Measurements from ENCODE around the gene TPM4.
"Not testable (repeated sequence)": the region's sequence is repeated elsewhere in the genome, so short reads cannot be mapped to it uniquely, and the experiment has no call there.

The TPM4 gene

DNA sequence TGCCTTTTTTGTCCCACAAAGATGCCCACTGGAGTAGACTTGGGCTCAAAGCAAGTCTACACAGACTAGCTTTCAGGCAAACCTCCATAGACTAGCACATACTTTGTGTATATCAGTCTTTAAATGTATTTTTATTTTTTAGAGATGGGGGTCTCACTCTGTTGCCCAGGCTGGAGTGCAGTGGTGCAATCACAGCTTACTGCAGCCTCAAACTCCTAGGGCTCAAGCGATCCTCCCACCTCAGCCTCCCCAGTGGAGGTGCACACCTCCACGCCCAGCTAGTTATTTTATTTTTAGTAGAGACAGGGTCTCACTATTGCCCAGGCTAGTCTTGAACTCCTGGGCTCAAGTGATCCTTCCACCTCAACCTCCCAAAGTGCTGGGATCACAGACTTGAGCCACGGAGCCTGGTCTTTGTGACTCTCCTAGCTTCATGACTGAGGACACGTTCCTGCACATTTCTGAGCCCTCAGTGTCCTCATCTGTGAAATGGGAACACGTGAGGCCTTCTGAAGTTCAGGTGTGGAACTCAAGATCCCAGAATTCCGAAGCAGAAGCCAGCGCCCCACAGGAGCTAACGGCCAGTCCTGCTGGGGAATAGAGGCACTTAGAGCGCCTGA, 5.1 kb upstream of the TPM4 start:
- no peak for DNase-seq (ENCODE audit: low read depth in 2 of 3, low spot score in 2 of 3)

DNA sequence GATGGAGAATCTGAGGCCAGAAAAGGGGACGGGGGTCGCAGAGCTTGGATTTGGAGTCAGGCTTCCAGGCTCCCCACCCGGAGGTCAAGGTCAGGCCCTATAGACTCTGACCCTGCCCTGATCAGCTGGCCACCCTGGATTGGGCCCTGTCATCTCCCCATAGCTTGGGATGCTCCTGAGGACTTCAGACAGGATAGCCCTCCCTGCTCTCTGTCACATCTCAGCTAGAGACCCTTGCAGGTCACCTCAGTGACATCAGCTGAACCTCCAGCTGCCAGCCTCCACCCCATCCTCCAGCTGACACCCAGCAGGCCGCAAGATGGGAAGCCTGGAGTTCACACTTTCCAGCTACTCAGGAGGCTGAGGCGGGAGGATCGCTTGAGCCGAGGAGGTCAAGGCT, 2.8 kb upstream of the TPM4 start:
- no peak for DNase-seq (ENCODE audit: low read depth in 2 of 3, low spot score in 2 of 3)

DNA sequence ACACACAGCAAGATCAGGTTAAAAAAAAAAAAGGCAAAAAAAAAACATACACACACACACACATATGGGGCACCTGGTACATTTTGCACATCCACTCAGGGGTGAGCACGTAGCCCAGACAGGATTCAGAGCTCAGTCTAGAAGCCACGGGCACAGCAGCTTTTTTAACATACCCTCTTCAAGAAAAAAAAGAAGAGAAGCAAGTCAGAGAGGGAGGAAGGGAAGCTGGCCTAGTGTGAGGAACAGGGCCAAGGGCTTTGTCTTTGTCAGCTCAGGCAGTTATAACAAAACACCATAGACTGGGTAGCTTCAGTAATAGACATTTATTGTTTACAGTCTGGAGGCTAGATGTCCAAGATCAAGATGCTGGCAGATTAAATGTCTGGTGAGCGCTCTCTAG, 2.3 kb upstream of the TPM4 start:
- DNase-seq (ENCODE audit: low read depth in 2 of 3, low spot score in 2 of 3), result no peak

DNA sequence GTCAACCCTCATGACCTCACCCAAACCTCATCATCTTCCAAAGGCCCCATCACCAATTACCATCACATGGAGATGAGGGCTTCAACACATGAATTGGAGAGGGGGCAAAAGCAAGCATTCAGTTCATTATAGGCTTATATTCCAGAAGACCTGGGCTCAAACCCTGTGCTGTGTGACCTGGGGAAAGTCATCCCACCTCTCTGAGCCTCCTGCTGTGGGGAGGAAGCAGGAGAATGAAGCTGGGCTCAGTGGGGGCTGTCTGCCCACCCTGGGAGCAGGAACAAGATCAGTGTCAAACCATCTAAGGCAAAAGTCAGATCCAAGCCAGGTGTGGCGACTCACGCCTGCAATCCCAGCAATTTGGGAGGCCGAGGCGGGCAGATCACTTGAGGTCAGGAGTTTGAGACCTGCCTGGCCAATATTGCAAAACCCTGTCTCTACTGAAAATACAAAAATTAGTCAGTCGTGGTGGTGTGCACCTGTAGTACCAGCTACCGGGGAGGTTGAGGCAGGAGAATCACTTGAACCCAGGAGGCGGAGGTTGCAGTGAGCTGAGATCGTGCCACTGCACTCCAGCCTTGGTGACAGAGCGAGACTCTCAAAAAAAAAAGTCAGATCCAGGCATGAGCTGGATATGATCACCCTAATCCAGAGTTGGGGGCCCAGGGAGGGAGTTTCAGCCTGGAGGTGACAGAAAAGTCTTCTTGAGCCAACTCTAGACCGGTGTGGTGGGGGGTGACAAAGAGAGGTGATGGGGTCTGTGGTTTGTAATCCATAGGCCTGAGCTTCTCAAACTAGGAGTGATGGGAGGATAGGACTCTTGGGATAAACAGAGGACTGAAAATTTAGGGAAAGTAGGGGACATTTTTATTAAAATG, 1.6 kb upstream of the TPM4 start:
- no peak for DNase-seq (ENCODE audit: low read depth in 2 of 3, low spot score in 2 of 3)

DNA sequence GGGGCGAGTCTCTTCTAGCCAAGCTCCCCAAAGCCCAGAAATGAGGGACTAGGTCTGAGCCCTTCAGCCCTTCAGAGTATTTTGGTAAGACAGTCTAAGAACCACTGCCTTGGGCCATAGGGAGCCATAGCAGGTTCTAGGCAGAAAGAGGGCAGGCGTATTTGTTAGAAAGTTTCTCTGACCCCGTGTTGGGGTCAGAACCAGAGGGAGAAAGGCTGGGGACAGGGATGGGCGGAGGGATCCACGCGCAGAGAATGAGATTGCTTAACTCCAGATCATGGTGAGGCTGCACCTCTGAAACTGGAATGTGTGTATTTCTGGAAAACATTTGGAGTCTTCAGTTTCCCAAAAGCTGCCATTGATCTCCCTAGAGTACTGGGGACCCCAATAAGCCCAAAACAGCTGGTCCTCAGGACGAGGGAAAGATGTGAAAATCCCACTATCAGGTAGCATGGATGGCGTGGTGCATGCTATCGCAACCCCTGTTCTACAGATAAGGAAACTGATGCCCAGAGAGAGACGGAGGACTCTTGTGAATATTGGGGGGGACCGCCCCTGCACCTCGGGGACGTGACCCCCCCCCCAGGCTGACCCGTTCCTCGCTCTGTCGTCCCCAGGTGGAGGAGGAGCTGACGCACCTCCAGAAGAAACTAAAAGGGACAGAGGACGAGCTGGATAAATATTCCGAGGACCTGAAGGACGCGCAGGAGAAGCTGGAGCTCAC, 703 bp upstream of the TPM4 start:
- DNase-seq (ENCODE audit: low read depth in 2 of 3, low spot score in 2 of 3), result no peak

DNA sequence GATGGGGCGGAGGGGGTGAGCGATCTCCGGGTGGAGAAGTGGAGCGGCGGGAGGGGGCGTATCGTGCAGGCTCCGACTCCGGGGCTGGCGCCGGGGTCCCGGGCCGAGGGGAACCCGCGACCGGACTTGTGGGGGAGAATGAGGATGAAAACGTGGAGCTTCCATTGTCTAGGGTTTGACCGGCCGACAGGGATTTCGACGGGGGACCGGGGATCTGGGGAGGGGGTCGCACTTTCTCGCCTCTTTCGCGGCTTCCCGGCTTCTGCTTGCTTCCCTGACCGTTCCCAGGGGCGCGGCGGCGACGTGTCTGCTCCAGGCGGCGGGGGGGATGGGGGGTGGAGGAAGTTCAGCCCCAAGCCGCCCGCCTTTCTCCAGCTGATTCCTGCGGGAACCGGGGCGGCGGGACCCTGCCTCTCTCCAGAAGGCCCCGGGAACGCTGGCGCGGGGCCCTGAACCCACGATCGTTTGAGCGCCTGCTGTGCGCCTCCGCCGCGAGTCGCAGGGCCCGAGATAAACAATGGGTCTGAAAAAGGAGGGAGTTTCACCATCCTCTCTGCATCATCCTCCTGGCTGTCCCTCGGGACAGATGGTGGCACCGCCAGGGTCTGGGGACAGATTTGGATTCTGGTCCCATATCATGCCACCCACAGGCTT, 790 bp downstream of the TPM4 start:
- DNase-seq (ENCODE audit: low read depth in 2 of 3, low spot score in 2 of 3), result no peak

DNA sequence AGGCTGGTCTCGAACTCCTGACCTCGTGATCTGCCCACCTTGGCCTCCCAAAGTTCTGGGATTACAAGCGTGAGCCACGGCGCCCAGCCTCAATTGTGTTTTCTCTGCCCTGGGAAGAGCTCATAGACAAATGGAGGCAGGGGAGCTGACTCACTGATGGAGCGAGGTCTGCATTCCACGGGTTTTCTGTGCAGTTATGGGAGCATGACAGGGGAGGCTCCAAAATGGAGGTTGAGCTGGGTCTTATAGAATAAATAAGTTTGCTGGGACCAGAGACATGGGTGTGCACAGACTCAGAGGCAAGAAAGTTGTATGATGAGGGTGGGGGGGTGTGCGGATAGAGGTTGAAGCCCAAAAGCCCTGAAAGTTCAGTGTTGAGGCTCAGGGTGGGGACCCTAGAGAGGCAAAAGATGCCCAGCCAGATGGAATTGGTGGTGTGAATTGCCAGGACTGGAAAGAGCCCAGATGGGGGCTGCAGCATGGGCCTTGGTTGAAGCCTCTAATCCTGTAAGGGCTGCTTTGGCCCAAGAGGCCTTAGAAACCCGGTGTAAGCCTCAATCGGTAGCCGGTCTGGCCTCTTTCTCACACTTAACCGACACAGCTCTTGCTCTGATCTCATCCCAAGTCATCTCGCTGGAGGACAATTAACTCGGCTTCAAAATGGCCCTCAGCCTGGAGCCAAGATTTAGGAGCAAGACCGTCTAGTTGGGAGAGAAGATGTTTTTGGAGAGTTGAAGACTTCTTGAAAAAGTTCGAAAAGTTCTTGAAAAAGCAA, 1.9 kb downstream of the TPM4 start:
- peak in 1 of 3 experiments; percentile 21 for DNase-seq (ENCODE audit: low read depth in 2 of 3, low spot score in 2 of 3)

DNA sequence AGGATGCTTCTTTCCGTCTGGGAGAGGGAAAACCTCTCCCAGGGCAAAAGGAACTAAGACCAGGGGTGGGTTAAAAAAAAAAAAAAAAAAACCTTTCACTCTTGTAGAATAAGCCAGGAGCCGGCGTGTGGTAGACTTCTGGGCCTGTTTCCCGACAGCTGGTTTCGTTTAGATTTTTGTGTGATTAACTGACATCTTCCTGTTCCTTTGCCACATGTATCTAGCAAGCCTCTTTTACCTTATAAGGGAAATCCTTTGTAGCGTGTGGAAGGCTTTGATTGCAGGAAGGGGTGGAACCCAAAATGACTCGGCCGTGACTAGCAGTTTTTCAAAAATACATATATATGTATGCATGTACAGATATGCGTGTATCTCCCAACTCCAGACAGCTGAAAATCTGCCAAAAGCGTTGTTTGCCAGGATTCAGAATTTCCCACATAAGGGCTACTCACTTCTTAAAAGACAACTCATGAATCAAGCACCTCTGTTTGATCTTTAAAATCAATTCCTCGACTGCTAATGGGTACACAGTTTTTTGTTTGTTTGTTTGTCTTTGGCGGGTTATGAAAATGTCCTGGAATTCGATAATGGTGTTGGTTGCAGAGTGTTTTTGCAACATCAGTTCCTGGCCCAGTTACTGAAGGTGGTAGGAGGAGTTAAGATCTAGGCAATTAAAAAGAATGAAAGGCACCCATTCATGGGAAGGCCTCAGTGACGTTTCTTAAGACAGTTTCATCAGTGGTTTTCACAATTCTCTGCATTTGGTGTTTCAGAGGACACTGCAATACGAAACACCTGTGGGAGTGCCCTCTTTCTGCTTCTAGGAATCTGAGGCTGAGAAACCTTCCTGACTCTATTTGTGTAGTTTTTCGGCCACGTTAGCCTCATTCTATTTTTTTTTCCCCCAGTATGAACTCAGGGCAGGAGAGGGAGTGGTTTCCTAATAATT, 2.7 kb downstream of the TPM4 start:
- peak in 1 of 3 experiments; percentile 41 for DNase-seq (ENCODE audit: low read depth in 2 of 3, low spot score in 2 of 3)

DNA sequence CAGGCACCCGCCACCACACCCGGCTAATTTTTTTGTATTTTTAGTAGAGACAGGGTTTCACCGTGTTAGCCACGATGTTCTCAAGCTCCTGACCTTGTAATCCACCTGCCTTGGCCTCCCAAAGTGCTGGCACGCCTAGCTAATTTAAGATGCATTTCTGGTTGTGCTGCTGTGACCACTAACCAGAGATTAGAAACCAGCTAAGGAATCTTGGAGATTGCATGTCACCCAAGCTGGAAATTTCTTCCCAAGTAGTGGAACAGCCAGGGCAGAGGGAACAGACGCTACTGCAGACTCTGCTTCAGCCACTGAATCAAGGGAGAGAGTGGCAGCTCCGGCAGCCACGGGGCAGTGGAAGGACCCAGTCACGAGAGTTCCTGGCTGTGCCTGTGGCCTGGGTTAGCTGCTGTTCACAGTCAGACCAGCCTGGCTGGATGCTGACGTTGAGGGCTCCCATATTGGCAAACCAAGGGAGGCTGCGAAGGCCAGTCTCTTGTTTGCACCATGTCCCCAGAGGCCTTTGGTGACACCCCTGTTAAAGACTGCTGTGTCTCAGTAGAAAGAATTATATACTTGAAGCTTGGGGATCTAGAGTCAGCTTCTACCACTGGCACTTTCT, 7.9 kb downstream of the TPM4 start:
- no peak for DNase-seq (ENCODE audit: low read depth in 2 of 3, low spot score in 2 of 3)

DNA sequence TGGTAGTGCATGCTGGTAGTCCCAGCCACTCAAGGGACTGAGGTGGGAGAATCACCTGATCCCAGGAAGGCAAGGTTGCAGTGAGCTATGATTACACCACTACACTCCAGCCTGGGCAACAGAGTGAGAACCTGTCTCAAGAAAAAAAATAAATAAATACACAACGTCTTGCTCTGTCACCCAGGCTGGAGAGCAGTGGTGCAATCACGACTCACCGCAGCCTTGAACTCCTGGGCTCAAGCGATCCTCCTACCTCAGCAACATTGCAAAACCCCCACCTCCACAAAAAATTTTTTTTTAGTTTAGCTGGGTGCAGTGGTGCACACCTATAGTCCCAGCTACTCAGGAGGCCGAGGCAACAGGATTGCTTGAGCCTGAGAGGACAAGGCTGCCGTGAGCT, 8.8 kb downstream of the TPM4 start:
- DNase-seq (ENCODE audit: low read depth in 2 of 3, low spot score in 2 of 3), result no peak

DNA sequence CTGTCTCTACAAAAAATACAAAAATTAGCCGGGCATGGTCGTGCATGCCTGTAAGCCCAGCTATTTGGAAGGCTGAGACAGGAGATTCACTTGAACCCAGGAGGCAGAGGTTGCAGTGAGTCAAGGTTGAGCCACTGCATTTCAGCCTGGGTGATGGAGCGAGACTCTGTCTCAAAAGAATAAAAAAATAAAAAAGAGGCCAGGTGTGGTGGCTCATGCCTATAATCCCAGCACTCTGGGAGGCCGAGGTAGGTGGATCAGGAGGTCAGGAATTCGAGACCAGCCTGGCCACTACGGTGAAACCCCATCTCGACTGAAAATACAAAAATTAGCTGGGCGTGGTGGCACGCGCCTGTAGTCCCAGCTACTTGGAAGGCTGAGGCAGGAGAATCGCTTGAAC, 11.1 kb downstream of the TPM4 start:
- DNase-seq (ENCODE audit: low read depth in 2 of 3, low spot score in 2 of 3), result not testable (repeated sequence)

DNA sequence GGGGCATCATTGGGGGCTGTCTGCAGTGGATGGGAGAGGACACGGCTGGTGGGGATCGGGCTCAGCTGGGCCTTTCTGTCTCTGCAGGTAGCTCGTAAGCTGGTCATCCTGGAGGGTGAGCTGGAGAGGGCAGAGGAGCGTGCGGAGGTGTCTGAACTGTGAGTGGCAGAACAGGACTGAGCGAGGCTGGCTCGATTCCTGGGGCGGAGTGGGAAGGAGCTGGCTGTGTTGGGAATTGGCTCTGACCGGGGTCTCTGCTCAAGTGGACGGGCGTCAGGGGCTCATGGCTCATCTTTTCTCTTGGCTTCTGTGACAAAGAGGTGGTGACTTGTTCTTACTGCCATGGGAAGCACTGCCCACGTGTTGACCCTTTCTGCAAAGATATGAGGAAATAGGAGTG, 11.6 kb downstream of the TPM4 start:
- no peak for DNase-seq (ENCODE audit: low read depth in 2 of 3, low spot score in 2 of 3)

DNA sequence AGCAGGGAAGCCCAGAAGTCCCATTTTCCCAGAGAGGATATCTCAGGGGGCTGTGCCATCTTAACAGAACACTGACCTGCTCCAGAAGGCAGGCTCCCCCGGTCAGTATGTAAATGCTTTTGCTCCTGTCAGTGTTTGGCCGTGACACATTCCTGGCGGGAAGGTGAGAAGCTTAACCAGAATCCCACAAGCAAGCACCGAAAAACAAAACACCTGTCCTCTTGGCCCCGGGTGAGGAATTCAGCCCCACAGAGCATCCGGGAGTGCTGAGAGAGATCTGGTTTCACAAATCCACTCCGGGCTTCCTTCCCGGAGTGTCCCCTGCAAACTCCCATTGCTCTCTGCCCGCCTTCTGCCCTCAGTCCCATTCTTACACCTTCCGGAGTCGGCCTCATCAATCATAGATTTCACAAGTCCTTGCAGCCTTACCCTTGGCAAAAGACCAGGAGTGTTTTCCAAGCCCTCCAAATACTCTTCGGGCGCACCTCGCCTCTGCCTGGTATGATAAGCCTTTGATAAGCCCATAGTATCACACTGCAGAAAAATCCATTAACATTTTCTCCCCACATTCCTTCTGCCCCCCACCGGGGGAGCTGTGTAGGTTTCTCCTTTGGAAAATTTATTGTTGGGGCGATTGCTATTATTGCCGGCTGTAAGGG, 12.2 kb downstream of the TPM4 start:
- DNase-seq (ENCODE audit: low read depth in 2 of 3, low spot score in 2 of 3), result no peak

DNA sequence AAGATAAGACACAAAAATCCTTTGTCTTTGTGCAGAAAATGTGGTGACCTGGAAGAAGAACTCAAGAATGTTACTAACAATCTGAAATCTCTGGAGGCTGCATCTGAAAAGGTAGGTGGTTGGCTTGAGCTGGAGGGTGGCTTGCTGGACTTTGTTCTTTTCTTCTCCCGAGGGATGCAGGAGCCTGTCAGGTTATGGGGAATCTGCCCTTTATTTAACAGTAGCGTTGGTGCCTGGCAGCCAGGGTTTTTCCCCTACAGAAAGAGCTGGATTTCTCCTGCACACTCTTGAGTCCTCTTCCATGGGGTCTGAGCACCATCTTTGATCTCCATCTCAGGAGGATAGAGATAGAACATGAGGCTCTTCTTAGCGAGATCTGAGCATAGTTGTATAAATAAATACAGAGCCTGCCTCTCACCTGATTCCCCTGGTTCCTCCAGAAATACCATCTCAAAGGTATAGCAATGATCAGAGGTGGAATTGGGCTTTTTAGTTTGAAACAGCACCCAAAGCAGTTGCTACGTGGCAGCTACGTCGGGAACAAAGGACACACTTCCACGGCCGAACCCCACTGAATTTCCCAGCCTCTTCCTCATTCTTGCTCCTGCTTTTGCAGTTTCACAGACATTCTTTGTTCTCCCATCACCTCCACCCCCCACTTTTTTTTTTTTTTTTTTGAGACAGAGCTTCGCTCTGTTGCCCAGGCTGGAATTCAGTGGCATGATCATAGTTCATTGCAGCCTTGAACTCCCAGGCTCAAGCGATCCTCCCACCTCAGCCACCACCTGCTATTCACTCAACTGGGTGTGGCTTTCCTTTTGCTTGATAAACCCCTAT, 12.9 kb downstream of the TPM4 start:
- no peak for DNase-seq (ENCODE audit: low read depth in 2 of 3, low spot score in 2 of 3)

DNA sequence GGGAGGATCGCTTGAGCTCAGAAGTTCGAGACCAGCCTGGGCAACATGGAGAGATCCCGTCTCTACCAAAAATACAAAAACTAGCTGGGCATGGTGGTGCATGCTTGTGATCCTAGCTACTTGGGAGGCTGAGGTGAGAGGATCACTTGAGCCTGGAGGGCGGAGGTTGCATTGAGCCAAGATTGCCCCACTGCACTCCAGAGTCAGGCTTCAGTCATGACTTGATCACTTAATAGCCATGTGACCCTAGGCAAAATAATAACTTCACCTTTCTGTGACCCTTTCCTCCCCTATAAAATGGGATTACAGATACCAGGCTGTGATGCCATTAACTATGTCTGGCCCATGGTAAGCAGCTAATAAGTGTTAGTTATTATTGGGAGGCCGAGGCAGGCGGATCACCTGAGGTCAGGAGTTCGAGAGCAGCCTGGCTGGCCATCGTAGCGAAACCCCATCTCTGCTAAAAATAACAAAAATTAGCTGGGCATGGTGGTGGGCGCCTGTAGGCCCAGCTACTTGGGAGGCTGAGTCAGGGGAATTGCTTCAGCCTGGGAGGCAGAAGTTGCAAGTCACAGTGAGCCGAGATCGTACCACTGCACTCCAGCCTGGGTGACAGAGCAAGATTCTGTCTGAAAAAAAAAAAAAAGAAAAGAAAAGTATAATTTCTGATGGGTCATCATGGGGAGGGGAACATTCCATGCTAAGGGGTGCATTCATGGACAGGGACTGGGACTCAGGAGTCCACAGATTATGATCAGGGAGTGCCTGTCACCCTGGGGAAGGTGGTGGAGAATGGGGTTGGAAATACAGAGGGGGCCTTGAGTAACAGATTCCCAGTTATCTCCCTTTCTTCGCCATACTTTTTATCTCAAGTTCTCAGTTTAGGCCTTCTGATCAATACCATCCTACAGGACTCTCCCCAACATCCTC, 15.5 kb downstream of the TPM4 start:
- no peak for DNase-seq (ENCODE audit: low read depth in 2 of 3, low spot score in 2 of 3)

DNA sequence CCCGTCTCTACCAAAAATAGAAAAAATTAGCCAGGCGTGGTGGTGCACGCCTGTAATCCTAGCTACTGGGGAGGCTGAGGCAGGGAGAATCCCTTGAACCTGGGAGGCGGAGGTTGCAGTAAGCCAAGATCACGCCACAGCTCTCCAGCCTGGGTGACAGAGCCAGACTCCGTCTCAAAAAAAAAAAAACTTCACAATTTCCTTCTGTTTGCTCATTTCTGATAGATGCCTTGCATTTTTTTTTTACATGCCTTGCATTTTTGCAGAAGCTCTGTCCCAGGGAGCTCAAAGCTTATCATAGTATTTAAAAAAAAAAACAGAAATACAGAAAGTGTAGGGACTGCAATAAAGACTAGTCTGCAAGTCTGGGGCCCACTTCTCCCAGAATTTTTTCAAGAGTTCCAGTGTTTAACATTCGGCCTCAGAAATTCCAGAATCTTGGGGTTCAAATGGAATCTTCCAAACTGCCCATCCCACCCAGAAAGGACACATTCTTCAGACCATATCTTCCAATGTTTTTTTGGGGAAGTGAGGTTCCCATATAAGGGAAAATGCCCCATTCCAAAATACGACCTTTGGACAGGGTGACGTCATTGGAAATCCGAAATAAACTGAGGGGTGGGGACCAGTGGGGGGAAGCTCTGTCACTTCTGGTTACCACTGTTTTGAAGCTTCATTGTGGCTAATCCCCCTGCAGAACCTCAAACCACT, 18.2 kb downstream of the TPM4 start:
- no peak for DNase-seq (ENCODE audit: low read depth in 2 of 3, low spot score in 2 of 3)
